Sigmoid colon (tissue), 7 donors: ENCODE measurements around the gene PRKACG. TPM values are rescaled to one million over a fixed set of nuclear protein-coding genes. Genes with fewer than 3 reads are reported as not detected.

ENCODE experiments used
- DNase-seq: peaks from one replicate; pipeline ENCODE4 v3.0.0-alpha.2; 2019
- H3K27ac ChIP-seq, 4 donors: fragments of 200-600 bp; sonication (generic); one replicate each; pipeline ENCODE4 v1.5.1; 2016 to 2019; ENCODE audit warnings: mild to moderate bottlenecking in 1 of 4
- H3K27me3 ChIP-seq, 3 donors: fragments of 200-600 bp; sonication (generic); one replicate each; pipeline ENCODE4 v1.5.1; 2019; ENCODE audit warnings: mild to moderate bottlenecking in 1 of 3
- H3K36me3 ChIP-seq, 4 donors: fragments of 200-600 bp; sonication (generic); one replicate each; pipeline ENCODE4 v1.5.1; 2016 to 2019
- H3K4me1 ChIP-seq, 4 donors: fragments of 200-600 bp; sonication (generic); one replicate each; pipeline ENCODE4 v1.5.1; 2017 to 2019
- H3K4me3 ChIP-seq, 4 donors: fragments of 200-600 bp; sonication (generic); one replicate each; pipeline ENCODE4 v1.5.1; 2017 to 2019; ENCODE audit warnings: mild to moderate bottlenecking in 2 of 4, moderate library complexity in 1 of 4
- H3K9me3 ChIP-seq, 4 donors: fragments of 200-600 bp in 3 of 4; sonication (generic) in 3 of 4; one replicate each; pipeline versions ENCODE4 v1.5.1 to v1.6.1; 2013 to 2019
- CTCF ChIP-seq, 4 experiments: fragments of 450-650 bp in 3 of 4; fragments of 200-600 bp in 1 of 4; IDR thresholded peaks; one replicate each; pipeline ENCODE4 v1.5.1; 2016 to 2019; ENCODE audit warnings: antibody characterized with exemption in 4 of 4, mild to moderate bottlenecking in 3 of 4, moderate library complexity in 2 of 4
- EP300 ChIP-seq, 4 donors: sonication (generic); formaldehyde crosslinking; IDR thresholded peaks; one replicate each; pipeline ENCODE4 v1.6.1; 2017; ENCODE audit warnings: antibody characterized with exemption in 4 of 4
- POLR2A ChIP-seq, 2 donors: fragments of 450-650 bp; IDR thresholded peaks; one replicate each; pipeline ENCODE4 v1.6.1; 2016; ENCODE audit warnings: antibody characterized with exemption in 2 of 2, mild to moderate bottlenecking in 2 of 2, moderate library complexity in 2 of 2
- POLR2AphosphoS5 ChIP-seq, 4 donors: sonication (generic); formaldehyde crosslinking; IDR thresholded peaks; one replicate each; pipeline ENCODE4 v1.6.1; 2017; ENCODE audit warnings: antibody characterized with exemption in 4 of 4
- WGBS, 2 donors: extraction: QIAGEN DNeasy Blood & Tissue Kit; methylation state at CpG; one replicate each; pipeline ENCODE4 v1.1.7; 2013; 5-methylcytosine and 5-hydroxymethylcytosine counted together
- intact Hi-C: fragments of 100-400 bp; cut with DNase I; formaldehyde crosslinking; loops from one replicate; pipeline ENCODE4 v1.15.1; 2023
- polyA plus RNA-seq, 3 donors: library from polyadenylated mRNA; stranded (reverse); fragments of 200-250 nt; gene quantifications; one replicate each; pipeline ENCODE4 v1.2.3, GENCODE V29; 2013
- total RNA-seq, 4 donors: library from RNA; depleted of rRNA; stranded (reverse); fragments of >200 nt; gene quantifications; one replicate each; pipeline ENCODE4 v1.1.0, GENCODE V29; 2016
- donor health status: healthy with polysubstance abuse.
- donor health status: Bipolar disorder and iron deficiency.
- donor health status: healthy.

The PRKACG gene
- total and polyA plus RNA-seq, 7 donors = not detected

- intact Hi-C loops = no loop called here
- peak overlapping the region; percentile 83 to 86 (median 85) for H3K27ac ChIP-seq
- no peaks in the 10 kb centered on the region for H3K27me3 ChIP-seq
- peaks cover 0 to 15% (median 12%) of the 10 kb centered on the region in 4 donors for H3K4me1 ChIP-seq
- H3K36me3 ChIP-seq = no peaks in the 10 kb centered on the region
- no peaks in the 10 kb centered on the region for H3K9me3 ChIP-seq
- DNase-seq = no peak
- peak overlapping the region; percentile 43 to 68 (median 64) for H3K4me3 ChIP-seq
- no peak for TF ChIP-seq POLR2AphosphoS5 (IDR thresholded peaks at IDR 0.05)
- TF ChIP-seq CTCF (IDR thresholded peaks at IDR 0.05) = no peak
- TF ChIP-seq POLR2A (IDR thresholded peaks at IDR 0.05) = no peak
- no peak for TF ChIP-seq EP300 (IDR thresholded peaks at IDR 0.05)
- 2 to 10% methylated on average over 14 of the region's 14 CpGs for WGBS, 2 donors
Measured at GRCh38 chr9:69036309-69036708, 22.4 kb upstream of the PRKACG start.

GRCh38 chr9:69035438-69036308, 21.8 kb upstream of the PRKACG start, which contains the start of gene FXN:
TSS of gene FXN (plus strand) at chr9:69035752. CDS start at chr9:69035783, 31 bp downstream.
- Histone ChIP-seq H3K4me3 (peak within 1 kb of the TSS; percentile 43 to 68 (median 64)), H3K27me3 (no peaks in the 10 kb centered on the region), H3K9me3 (no peaks in the 10 kb centered on the region), H3K36me3 (no peaks in the 10 kb centered on the region), H3K27ac (peak within 1 kb of the TSS; percentile 83 to 86 (median 85)), H3K4me1 (peaks cover 0 to 15% (median 12%) of the 10 kb centered on the region in 4 donors)
- DNase-seq = peak; percentile 90
- TF ChIP-seq CTCF (IDR thresholded peaks at IDR 0.05) (peak; percentile 82 to 99 (median 90)), POLR2AphosphoS5 (IDR thresholded peaks at IDR 0.05) (peak in 2 of 4 donors; percentile 50 to 61), EP300 (IDR thresholded peaks at IDR 0.05) (no peak), POLR2A (IDR thresholded peaks at IDR 0.05) (no peak)
- intact Hi-C loops = loop anchor here (1.0 kb wide), 1 partner anchor 157 kb away; no protein-coding TSS in a partner anchor
- 1% methylated on average over 75 of the region's 75 CpGs for WGBS, 2 donors

GRCh38 chr9:69034071-69034470, 20.2 kb upstream of the PRKACG start:
- WGBS, 2 donors = 30 to 66% methylated on average over 2 of the region's 2 CpGs
- intact Hi-C loops = no loop called here
- peaks cover 0 to 15% (median 12%) of the 10 kb centered on the region in 4 donors for H3K4me1 ChIP-seq
- TF ChIP-seq EP300 (IDR thresholded peaks at IDR 0.05) (no peak), POLR2A (IDR thresholded peaks at IDR 0.05) (no peak), CTCF (IDR thresholded peaks at IDR 0.05) (no peak), POLR2AphosphoS5 (IDR thresholded peaks at IDR 0.05) (no peak)
- no peaks in the 10 kb centered on the region for H3K9me3 ChIP-seq
- no peaks in the 10 kb centered on the region for H3K27me3 ChIP-seq
- no peak for DNase-seq
- no peak overlapping the region for H3K27ac ChIP-seq
- H3K36me3 ChIP-seq = no peaks in the 10 kb centered on the region
- no peak overlapping the region for H3K4me3 ChIP-seq

- Histone ChIP-seq H3K27ac (no peak overlapping the region), H3K27me3 (no peaks in the 10 kb centered on the region), H3K9me3 (no peaks in the 10 kb centered on the region), H3K4me3 (no peak overlapping the region), H3K4me1 (peaks cover 0 to 6% (median 4%) of the 10 kb centered on the region in 4 donors), H3K36me3 (no peaks in the 10 kb centered on the region)
- TF ChIP-seq CTCF (IDR thresholded peaks at IDR 0.05) = no peak
- no peak for TF ChIP-seq POLR2A (IDR thresholded peaks at IDR 0.05)
- no peak for TF ChIP-seq POLR2AphosphoS5 (IDR thresholded peaks at IDR 0.05)
- TF ChIP-seq EP300 (IDR thresholded peaks at IDR 0.05) = no peak
- 86 to 89% methylated on average over 1 of the region's 1 CpG for WGBS, 2 donors
- DNase-seq = no peak
- intact Hi-C loops = no loop called here
Measured at GRCh38 chr9:69030851-69031645, 17.1 kb upstream of the PRKACG start.
